ENCODE data around the gene TBX1.
A peak's percentile ranks its signal among the peaks of the same experiment; 100 is the strongest.

Gene TBX1

GRCh38 chr22:19717691-19718455 is 42.7 kb upstream of the TBX1 start:
- Histone ChIP-seq H3K27ac (ENCODE audit: insufficient read depth, low read length, poor library complexity, severe bottlenecking) (no peak overlapping the region), H3K4me3 (ENCODE audit: insufficient read depth, low read depth, low read length, poor library complexity, severe bottlenecking) (peak overlapping the region; percentile 55), H3K4me1 (ENCODE audit: control insufficient read depth, insufficient read depth, low read length, poor library complexity, severe bottlenecking) (peaks cover 19% of the 10 kb centered on the region), H3K27me3 (replicated peaks; ENCODE audit: control insufficient read depth, insufficient read depth, low read length, poor library complexity, severe bottlenecking) (peaks cover 26% of the 10 kb centered on the region), H3K36me3 (ENCODE audit: control insufficient read depth, insufficient read depth, low read length) (no peaks in the 10 kb centered on the region), H3K9me3 (ENCODE audit: control insufficient read depth, low read length) (no peaks in the 10 kb centered on the region)
- DNase-seq = peak; percentile 57 to 65 (median 61)

DNA sequence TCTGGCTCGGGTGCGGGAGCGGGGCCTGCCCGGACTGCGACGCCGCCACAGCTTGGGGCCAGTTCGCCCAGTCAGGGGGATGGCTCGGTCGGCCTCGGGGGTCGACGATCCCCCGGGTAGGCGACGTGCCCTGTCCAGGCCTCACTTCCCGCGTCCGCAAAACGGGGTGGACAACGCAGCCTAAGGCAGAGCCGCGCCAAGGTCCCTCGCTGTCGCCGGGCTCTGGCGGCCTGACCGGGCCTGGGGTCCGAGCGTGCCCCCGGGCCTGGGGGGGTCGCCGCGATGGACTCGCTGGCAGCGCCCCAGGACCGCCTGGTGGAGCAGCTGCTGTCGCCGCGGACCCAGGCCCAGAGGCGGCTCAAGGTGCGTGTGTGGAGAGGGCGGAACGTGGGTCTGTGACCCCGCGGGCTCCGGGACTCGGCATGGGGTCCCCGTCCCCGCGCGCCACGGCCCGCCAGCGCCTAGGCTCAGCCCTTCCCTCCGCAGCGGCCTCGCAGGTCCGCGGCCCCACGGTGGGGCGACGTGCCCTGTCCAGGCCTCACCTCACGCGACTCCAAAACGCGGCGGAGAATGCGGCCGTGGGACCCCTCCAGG is 42.0 kb upstream of the TBX1 start:
- Histone ChIP-seq H3K27ac (ENCODE audit: insufficient read depth, low read length, poor library complexity, severe bottlenecking) (no peak overlapping the region), H3K27me3 (replicated peaks; ENCODE audit: control insufficient read depth, insufficient read depth, low read length, poor library complexity, severe bottlenecking) (peaks cover 30% of the 10 kb centered on the region), H3K9me3 (ENCODE audit: control insufficient read depth, low read length) (no peaks in the 10 kb centered on the region), H3K4me3 (ENCODE audit: insufficient read depth, low read depth, low read length, poor library complexity, severe bottlenecking) (peak overlapping the region; percentile 55), H3K4me1 (ENCODE audit: control insufficient read depth, insufficient read depth, low read length, poor library complexity, severe bottlenecking) (peaks cover 26% of the 10 kb centered on the region), H3K36me3 (ENCODE audit: control insufficient read depth, insufficient read depth, low read length) (no peaks in the 10 kb centered on the region)
- DNase-seq = no peak

GRCh38 chr22:19719050-19719482 is 41.5 kb upstream of the TBX1 start:
- peaks cover 30% of the 10 kb centered on the region for H3K27me3 ChIP-seq (replicated peaks; ENCODE audit: control insufficient read depth, insufficient read depth, low read length, poor library complexity, severe bottlenecking)
- H3K4me3 ChIP-seq (ENCODE audit: insufficient read depth, low read depth, low read length, poor library complexity, severe bottlenecking) = peak overlapping the region; percentile 55

GRCh38 chr22:19719488-19720021 is 41.0 kb upstream of the TBX1 start:
- no peaks in the 10 kb centered on the region for H3K36me3 ChIP-seq (ENCODE audit: control insufficient read depth, insufficient read depth, low read length)
- no peaks in the 10 kb centered on the region for H3K9me3 ChIP-seq (ENCODE audit: control insufficient read depth, low read length)
- H3K4me1 ChIP-seq (ENCODE audit: control insufficient read depth, insufficient read depth, low read length, poor library complexity, severe bottlenecking) = peaks cover 32% of the 10 kb centered on the region
- H3K4me3 ChIP-seq (ENCODE audit: insufficient read depth, low read depth, low read length, poor library complexity, severe bottlenecking) = no peak overlapping the region
- DNase-seq = no peak
- peaks cover 35% of the 10 kb centered on the region for H3K27me3 ChIP-seq (replicated peaks; ENCODE audit: control insufficient read depth, insufficient read depth, low read length, poor library complexity, severe bottlenecking)
- no peak overlapping the region for H3K27ac ChIP-seq (ENCODE audit: insufficient read depth, low read length, poor library complexity, severe bottlenecking)

More at GRCh38 chr22:19719050-19719482, 41.5 kb upstream of the TBX1 start:
- Histone ChIP-seq H3K36me3 (ENCODE audit: control insufficient read depth, insufficient read depth, low read length) (no peaks in the 10 kb centered on the region), H3K9me3 (ENCODE audit: control insufficient read depth, low read length) (no peaks in the 10 kb centered on the region), H3K27ac (ENCODE audit: insufficient read depth, low read length, poor library complexity, severe bottlenecking) (no peak overlapping the region), H3K4me1 (ENCODE audit: control insufficient read depth, insufficient read depth, low read length, poor library complexity, severe bottlenecking) (peaks cover 28% of the 10 kb centered on the region)
- DNase-seq = no peak

GRCh38 chr22:19720150-19720827 is 40.3 kb upstream of the TBX1 start:
- Histone ChIP-seq H3K4me3 (ENCODE audit: insufficient read depth, low read depth, low read length, poor library complexity, severe bottlenecking) (no peak overlapping the region), H3K4me1 (ENCODE audit: control insufficient read depth, insufficient read depth, low read length, poor library complexity, severe bottlenecking) (peaks cover 27% of the 10 kb centered on the region), H3K36me3 (ENCODE audit: control insufficient read depth, insufficient read depth, low read length) (no peaks in the 10 kb centered on the region), H3K27ac (ENCODE audit: insufficient read depth, low read length, poor library complexity, severe bottlenecking) (no peak overlapping the region), H3K9me3 (ENCODE audit: control insufficient read depth, low read length) (no peaks in the 10 kb centered on the region), H3K27me3 (replicated peaks; ENCODE audit: control insufficient read depth, insufficient read depth, low read length, poor library complexity, severe bottlenecking) (peaks cover 33% of the 10 kb centered on the region)
- DNase-seq = no peak

DNA sequence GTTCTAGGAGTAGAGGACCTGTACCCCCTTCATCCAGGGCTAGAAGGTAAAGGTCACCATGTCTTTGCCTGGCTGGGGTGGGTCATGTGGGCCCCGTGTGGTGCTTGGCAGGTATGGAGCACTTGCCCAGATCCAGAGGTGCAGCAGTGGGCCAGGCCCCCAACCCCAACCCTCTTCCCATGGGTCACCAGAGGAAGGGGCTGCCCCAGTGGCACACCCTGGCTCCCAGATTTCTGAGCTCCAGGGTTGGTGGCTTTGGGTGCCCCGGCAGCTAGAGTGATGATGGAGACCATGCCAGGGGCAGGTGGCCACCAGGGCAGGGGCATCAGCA is 39.6 kb upstream of the TBX1 start:
- Histone ChIP-seq H3K4me3 (ENCODE audit: insufficient read depth, low read depth, low read length, poor library complexity, severe bottlenecking) (no peak overlapping the region), H3K27ac (ENCODE audit: insufficient read depth, low read length, poor library complexity, severe bottlenecking) (no peak overlapping the region), H3K36me3 (ENCODE audit: control insufficient read depth, insufficient read depth, low read length) (no peaks in the 10 kb centered on the region), H3K4me1 (ENCODE audit: control insufficient read depth, insufficient read depth, low read length, poor library complexity, severe bottlenecking) (peaks cover 27% of the 10 kb centered on the region), H3K9me3 (ENCODE audit: control insufficient read depth, low read length) (no peaks in the 10 kb centered on the region), H3K27me3 (replicated peaks; ENCODE audit: control insufficient read depth, insufficient read depth, low read length, poor library complexity, severe bottlenecking) (peaks cover 30% of the 10 kb centered on the region)
- DNase-seq = no peak

DNA sequence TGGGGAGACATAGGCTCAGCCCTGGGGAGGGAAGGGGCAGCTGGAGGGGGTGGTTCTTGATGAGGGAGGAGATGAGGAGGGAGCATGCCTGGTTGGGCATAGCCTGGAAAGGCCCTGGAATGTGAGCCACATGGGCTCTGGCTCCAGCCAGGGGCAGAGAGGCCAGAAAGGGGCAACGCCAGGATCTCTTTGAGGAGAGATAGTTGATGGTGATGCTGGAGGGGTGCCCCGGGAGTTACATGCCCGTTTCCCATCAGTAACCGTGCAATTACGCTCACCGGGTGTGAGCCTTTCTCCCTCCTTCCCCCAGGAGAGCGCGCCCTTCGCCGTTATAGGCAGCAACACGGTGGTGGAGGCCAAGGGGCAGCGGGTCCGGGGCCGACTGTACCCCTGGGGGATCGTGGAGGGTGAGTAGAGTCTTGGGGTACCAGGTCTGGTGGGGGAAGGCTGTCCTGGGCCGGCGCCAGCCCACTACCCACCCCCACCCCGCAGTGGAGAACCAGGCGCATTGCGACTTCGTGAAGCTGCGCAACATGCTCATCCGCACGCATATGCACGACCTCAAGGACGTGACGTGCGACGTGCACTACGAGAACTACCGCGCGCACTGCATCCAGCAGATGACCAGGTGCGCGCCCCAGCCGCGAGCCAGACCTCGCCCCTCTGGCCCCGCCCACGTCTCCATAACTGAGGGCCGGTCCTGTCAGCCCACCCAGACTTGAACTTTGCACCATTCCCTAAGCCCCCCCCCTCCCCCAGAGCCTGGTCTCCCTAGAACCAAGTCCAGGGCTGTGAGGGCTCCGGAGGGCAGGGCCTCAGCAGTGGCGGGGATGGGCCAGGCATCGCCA is 39.0 kb upstream of the TBX1 start:
- H3K9me3 ChIP-seq (ENCODE audit: control insufficient read depth, low read length) = no peaks in the 10 kb centered on the region
- peaks cover 27% of the 10 kb centered on the region for H3K4me1 ChIP-seq (ENCODE audit: control insufficient read depth, insufficient read depth, low read length, poor library complexity, severe bottlenecking)
- H3K4me3 ChIP-seq (ENCODE audit: insufficient read depth, low read depth, low read length, poor library complexity, severe bottlenecking) = no peak overlapping the region
- no peak for DNase-seq
- H3K27ac ChIP-seq (ENCODE audit: insufficient read depth, low read length, poor library complexity, severe bottlenecking) = no peak overlapping the region
- H3K27me3 ChIP-seq (replicated peaks; ENCODE audit: control insufficient read depth, insufficient read depth, low read length, poor library complexity, severe bottlenecking) = peaks cover 30% of the 10 kb centered on the region
- no peaks in the 10 kb centered on the region for H3K36me3 ChIP-seq (ENCODE audit: control insufficient read depth, insufficient read depth, low read length)

- Histone ChIP-seq H3K27ac (ENCODE audit: insufficient read depth, low read length, poor library complexity, severe bottlenecking) (no peak overlapping the region), H3K36me3 (ENCODE audit: control insufficient read depth, insufficient read depth, low read length) (no peaks in the 10 kb centered on the region), H3K9me3 (ENCODE audit: control insufficient read depth, low read length) (no peaks in the 10 kb centered on the region), H3K4me1 (ENCODE audit: control insufficient read depth, insufficient read depth, low read length, poor library complexity, severe bottlenecking) (peaks cover 27% of the 10 kb centered on the region), H3K4me3 (ENCODE audit: insufficient read depth, low read depth, low read length, poor library complexity, severe bottlenecking) (no peak overlapping the region), H3K27me3 (replicated peaks; ENCODE audit: control insufficient read depth, insufficient read depth, low read length, poor library complexity, severe bottlenecking) (peaks cover 30% of the 10 kb centered on the region)
- no peak for DNase-seq
Observed at GRCh38 chr22:19722178-19722981, 38.2 kb upstream of the TBX1 start.

DNA sequence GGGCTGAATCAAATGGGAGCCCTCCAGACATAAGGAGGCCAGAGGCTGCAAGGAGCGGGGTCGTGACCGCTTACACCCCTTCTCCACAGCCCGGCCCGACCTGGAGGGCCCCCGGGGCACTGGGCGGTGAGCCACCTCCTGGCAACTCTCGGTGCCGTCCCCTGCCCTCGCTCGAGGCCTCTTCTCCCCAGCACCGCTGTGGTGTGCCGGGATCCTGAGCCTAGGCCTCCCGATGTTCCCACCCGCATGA is 37.7 kb upstream of the TBX1 start:
- H3K4me3 ChIP-seq (ENCODE audit: insufficient read depth, low read depth, low read length, poor library complexity, severe bottlenecking) = no peak overlapping the region
- DNase-seq = no peak
- no peaks in the 10 kb centered on the region for H3K36me3 ChIP-seq (ENCODE audit: control insufficient read depth, insufficient read depth, low read length)
- no peaks in the 10 kb centered on the region for H3K9me3 ChIP-seq (ENCODE audit: control insufficient read depth, low read length)
- H3K27ac ChIP-seq (ENCODE audit: insufficient read depth, low read length, poor library complexity, severe bottlenecking) = no peak overlapping the region
- peaks cover 23% of the 10 kb centered on the region for H3K4me1 ChIP-seq (ENCODE audit: control insufficient read depth, insufficient read depth, low read length, poor library complexity, severe bottlenecking)
- H3K27me3 ChIP-seq (replicated peaks; ENCODE audit: control insufficient read depth, insufficient read depth, low read length, poor library complexity, severe bottlenecking) = peaks cover 30% of the 10 kb centered on the region

Data from effector memory CD4-positive, alpha-beta T cell (primary cell).